SK-N-SH treated with all-trans-retinoic acid at 6 μM for 48 hours (cell line): ENCODE data around the gene RAET1E.

Source experiments
- CREB5 ChIP-seq: fragments of 250-450 bp; sonication (Bioruptor Pico); IDR thresholded peaks from 2 replicates; pipeline ENCODE4 v1.5.1; 2020; ENCODE audit warnings: low read depth, mild to moderate bottlenecking, moderate library complexity
- ESRRG ChIP-seq: fragments of 250-450 bp; sonication (Bioruptor Pico); IDR thresholded peaks from 2 replicates; pipeline ENCODE4 v1.6.1; 2021; ENCODE audit warnings: mild to moderate bottlenecking
- ISL1 ChIP-seq: fragments of 250-450 bp; sonication (Bioruptor Pico); IDR thresholded peaks from 2 replicates; pipeline ENCODE4 v2.1.2; 2022; ENCODE audit warnings: mild to moderate bottlenecking, moderate library complexity
- PATZ1 ChIP-seq: fragments of 250-450 bp; sonication (Bioruptor Pico); IDR thresholded peaks from 2 replicates; pipeline ENCODE4 v1.8.0; 2020; ENCODE audit warnings: mild to moderate bottlenecking, moderate library complexity, borderline replicate concordance
- POU6F1 ChIP-seq: fragments of 250-450 bp; sonication (Bioruptor Pico); IDR thresholded peaks from 2 replicates; pipeline ENCODE4 v1.8.0; 2021; ENCODE audit warnings: low read depth, mild to moderate bottlenecking, moderate library complexity, borderline replicate concordance
- SNAI2 ChIP-seq: fragments of 250-450 bp; sonication (Bioruptor Pico); IDR thresholded peaks from 2 replicates; pipeline ENCODE4 v1.5.0; 2020; ENCODE audit warnings: mild to moderate bottlenecking, moderate library complexity
- TSHZ2 ChIP-seq: fragments of 250-450 bp; sonication (Bioruptor Pico); IDR thresholded peaks from 2 replicates; pipeline ENCODE4 v1.5.0; 2020; ENCODE audit warnings: mild to moderate bottlenecking, moderate library complexity
- ZC3H10 ChIP-seq: fragments of 250-450 bp; sonication (Bioruptor Pico); IDR thresholded peaks from 2 replicates; pipeline ENCODE4 v1.5.1; 2021; ENCODE audit warnings: mild to moderate bottlenecking, moderate library complexity
- ZFP3 ChIP-seq: fragments of 250-450 bp; sonication (Bioruptor Pico); IDR thresholded peaks from 2 replicates; pipeline ENCODE4 v1.5.0; 2020; ENCODE audit warnings: mild to moderate bottlenecking, moderate library complexity

- TF ChIP-seq PATZ1 (CRISPR knock-in tag) (no peak), ZC3H10 (CRISPR knock-in tag) (no peak), CREB5 (CRISPR knock-in tag) (no peak), ESRRG (CRISPR knock-in tag) (no peak), ZFP3 (CRISPR knock-in tag) (no peak), SNAI2 (no peak), TSHZ2 (CRISPR knock-in tag) (no peak), POU6F1 (no peak), ISL1 (CRISPR knock-in tag) (no peak)
Measured at GRCh38 chr6:149931501-149931900, 33.6 kb upstream of the RAET1E start.
